HG03520 (cell line): ENCODE results near the gene KIAA0232.
"Not testable (repeated sequence)": the region's sequence is repeated elsewhere in the genome, so short reads cannot be mapped to it uniquely, and the experiment has no call there.

Experiments used
- ATAC-seq: cut with Tn5 transposase; IDR thresholded peaks from one replicate; pipeline ENCODE4 v1.9.1; 2021; ENCODE audit warnings: mild to moderate bottlenecking, moderate library complexity; ENCODE audit not compliant: unreplicated experiment

Gene KIAA0232

DNA sequence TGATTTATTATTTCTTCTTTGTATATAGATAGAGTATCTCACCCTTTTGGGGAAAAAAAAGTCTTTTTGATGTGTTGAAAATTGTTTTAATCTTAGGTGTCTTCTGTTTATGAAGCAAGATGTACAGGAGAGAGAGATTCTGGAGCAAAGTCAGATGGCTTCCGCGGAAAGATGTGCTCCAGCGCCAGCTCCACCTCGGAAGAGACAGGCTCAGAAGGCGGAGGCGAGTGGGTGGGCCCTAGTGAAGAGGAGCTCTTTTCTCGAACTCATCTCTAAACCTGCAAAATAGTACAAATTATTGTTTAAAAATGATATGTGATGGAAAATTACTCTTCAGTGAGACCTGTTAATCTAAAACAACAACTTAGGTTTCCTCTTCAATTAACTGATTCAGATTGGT, 98.2 kb downstream of the KIAA0232 start:
- ATAC-seq, result no peak

GRCh38 chr4:6881908-6882307, 99.4 kb downstream of the KIAA0232 start:
- no peak for ATAC-seq

DNA sequence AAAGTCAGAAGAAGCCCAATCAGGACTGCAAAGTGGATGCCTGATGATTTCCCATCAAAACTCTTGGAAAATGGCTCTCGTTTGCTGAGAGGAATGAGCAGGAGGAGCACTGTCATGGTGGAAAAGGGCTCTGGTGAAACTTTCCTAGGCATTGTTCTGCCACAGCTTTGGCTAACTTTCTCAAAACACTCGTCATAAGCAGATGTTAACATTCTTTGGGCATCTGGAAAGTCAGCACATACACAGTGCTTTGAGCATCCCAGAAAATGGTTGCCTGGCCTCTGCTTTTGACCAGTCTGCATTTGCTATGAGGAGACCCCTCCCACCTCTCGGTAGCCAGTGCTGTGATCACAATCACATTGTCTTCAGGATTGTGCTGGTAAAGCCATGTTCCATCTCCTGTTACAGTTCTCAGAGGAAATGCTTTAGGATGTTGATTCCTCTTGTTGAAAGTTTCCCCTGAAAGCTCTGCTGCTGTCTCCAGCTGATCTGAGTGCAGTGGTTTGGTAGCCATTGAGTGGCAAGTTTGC, 101.9 kb downstream of the KIAA0232 start:
- no peak for ATAC-seq

DNA sequence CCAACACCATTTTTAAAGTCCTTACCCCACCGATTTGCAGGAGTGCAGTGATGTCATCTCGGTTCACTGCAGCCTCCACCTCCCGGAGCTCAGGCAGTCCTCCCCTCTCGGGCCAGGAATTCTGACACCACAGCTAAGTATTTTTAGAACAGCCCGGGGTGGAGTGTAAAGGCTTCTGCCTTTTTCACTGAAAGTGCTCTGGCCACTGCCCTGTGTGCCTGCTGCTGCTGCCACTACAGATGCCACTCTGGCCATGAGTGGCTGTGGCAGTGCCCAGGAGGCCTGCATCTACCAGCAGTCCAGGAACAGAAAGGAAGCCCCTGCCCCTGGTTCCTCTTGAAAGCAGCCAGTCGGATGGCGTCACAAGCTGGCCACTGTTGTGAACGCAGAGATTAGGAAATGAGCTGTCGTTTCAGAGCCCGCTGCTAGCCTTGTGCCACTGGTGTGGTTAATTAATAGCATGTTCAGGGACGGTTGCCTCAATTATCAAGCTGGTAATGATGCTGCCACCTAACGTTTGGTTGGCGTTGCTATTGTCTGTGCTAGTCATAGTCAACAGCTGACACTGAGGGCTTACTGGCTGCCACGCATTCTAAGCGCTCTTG, 103.5 kb downstream of the KIAA0232 start:
- ATAC-seq, result no peak

DNA sequence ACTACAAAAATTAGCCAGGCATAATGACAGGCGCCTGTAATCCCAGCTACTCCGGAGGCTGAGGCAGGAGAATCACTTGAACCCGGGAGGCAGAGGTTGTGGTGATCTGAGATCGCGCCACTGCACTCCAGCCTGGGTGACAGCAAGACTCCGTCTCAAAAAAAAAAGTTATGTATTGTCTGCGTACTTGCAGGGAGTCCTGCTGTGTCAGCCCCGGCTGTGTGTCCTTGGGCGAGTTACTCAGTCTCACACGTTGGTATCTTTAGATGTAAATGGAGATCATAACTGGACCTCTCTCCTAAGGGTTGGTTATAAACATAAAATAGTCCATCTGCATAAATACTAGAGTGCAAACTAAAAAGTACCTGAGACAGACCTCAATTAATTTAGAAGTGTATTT, 104.4 kb downstream of the KIAA0232 start:
- no peak for ATAC-seq

GRCh38 chr4:6887591-6888371, 105.3 kb downstream of the KIAA0232 start:
- ATAC-seq, result no peak

DNA sequence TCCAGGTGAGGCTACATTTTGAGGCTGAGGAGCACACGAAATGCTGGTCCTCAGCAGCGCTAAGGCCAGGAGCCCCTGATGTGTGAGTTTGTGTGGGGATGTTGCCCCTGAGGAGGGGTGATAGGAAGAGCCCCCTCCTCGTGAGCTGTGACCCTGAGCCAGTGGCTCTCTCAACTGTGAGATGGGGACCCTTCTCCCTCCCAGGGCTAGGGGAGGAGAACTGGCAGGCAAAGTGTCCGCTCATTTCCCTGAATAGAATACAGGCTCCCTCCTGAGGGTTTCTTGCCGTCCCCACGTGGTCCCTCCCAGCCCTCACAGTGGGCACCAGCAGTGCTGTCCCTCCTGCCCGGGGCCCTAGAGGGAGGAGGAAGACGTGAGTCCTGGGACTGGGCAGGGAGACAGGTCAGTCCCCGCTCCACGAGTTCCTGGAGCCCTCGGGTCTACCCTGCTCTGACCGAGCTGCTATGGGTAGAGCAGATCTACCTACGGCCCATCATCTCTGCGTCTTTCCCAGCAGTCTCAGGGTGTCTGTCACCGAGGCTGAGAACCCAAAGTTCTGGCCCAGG, 106.1 kb downstream of the KIAA0232 start:
- ATAC-seq, result no peak

GRCh38 chr4:6889101-6889735, 106.7 kb downstream of the KIAA0232 start:
- no peak for ATAC-seq

- no peak for ATAC-seq
Observed at GRCh38 chr4:6889736-6890324, 107.3 kb downstream of the KIAA0232 start.

- no peak for ATAC-seq
Observed at GRCh38 chr4:6890358-6890757, 107.8 kb downstream of the KIAA0232 start.

- not testable (repeated sequence) for ATAC-seq
Observed at GRCh38 chr4:6890971-6891370, 108.4 kb downstream of the KIAA0232 start.

GRCh38 chr4:6891436-6892170, 109.1 kb downstream of the KIAA0232 start:
- no peak for ATAC-seq

DNA sequence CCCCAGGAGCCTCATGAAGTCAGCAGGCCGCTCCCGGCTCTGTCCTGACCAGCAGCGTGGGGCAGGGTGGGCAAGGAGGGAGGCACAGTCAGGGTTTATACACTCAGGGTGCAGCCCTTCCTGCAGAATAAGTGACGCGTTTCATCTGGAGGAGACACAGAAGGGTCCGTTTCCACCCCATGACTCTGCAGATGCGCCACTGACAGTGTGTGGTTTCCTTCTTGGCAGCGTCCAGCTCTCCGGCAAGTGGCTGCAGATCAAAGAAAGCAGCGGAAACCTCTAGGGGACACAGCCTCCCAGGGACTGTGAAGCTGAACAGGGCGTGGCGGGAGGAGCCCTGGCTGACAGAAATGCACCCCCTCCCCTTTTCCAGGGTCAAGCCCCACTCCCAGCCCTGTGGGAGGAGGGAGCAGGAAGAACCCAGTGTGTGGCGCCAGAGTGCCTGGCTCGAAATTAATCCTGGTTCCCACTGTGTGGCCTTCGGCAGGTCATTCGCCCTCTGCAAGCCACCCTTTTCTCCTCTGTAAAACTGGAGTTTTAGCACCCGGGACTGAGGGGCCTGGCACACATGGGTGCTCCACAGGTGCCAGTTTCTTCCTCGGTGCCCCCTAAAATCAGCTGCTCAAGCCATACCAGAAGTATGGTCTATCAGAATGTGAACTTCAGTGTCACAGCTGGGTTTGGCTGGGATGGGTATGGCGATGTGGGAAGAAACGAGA, 109.8 kb downstream of the KIAA0232 start:
- ATAC-seq, result no peak

GRCh38 chr4:6892909-6893202, 110.3 kb downstream of the KIAA0232 start:
- no peak for ATAC-seq

- no peak for ATAC-seq
Observed at GRCh38 chr4:6893449-6894085, 111.0 kb downstream of the KIAA0232 start.

GRCh38 chr4:6894086-6894478, 111.6 kb downstream of the KIAA0232 start:
- ATAC-seq, result no peak

GRCh38 chr4:6894528-6895498, 112.3 kb downstream of the KIAA0232 start:
- no peak for ATAC-seq

DNA sequence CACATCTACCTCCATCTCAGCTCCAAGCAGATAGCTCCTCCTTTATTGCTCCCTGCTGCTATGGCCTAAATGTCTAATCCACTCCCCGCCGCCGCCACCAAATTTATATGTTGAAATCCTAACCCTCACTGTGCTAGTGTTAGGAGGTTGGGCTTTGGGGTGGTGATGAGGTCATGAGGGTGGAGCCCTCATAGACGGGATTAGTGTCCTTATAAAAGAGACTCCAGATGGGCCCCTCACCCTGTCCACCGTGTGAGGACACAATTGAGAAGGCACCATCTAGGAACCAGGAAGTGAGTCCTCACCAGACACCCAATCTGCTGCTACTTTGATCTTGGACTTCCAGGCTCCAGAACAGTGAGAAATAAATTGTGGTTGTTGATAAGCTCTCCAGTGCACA, 113.5 kb downstream of the KIAA0232 start:
- no peak for ATAC-seq
